ENCODE results near the gene ZNF438. TPM values are rescaled to one million over a fixed set of nuclear protein-coding genes. Genes with fewer than 3 reads are reported as not detected.

Gene ZNF438
- total and polyA plus RNA-seq, 2 of the 13 experiments (the other 11 are each of a cell fraction or from before 2014, with no cell fraction given), result 0.75 to 0.83 TPM

DNA sequence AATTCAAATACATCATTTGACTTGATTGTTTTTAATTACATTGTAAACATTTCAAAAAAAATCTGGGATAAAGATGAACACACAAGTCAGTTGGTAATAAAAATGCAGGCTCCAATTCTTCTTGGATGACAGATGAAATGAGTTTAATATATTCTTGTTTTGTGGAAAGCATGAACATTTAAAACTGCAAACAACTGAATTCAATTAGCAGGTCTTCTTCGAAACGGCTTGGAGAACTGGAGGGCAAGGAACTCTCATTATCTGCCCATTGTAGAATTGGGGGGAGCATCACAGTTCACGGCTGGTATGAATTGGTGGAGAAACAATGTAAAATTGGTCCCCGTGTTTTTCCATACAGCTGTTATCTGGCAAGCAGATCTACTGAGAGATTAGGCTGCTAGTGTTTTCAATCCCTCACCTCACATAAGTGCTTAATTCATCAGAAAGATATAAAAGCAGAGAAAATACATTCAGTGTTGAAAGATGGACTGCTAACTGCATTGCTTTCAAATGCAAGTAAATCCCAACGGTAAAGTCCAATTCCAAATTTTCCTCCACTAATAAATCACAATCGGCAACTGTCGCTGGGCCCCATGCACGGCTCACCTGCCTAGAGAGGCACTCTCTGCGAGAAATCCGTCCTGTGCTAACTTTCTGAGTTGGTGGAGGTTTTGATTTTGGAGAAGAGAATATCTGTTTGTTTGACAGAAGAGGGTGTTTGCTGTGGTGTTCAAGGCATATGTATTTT, 199.5 kb downstream of the ZNF438 start (continued):
- no peak for TF ChIP-seq DBP (CRISPR knock-in tag; IDR thresholded peaks at IDR 0.05; ENCODE audit: not compliant biosample characterization)
- TF ChIP-seq ZNF883 (CRISPR knock-in tag; IDR thresholded peaks at IDR 0.05; ENCODE audit: not compliant biosample characterization), result no peak
- no peak for TF ChIP-seq ATAD3A (CRISPR knock-in tag; IDR thresholded peaks at IDR 0.05)
- no peak for TF ChIP-seq ZNF225 (CRISPR knock-in tag; IDR thresholded peaks at IDR 0.05)
- TF ChIP-seq EEA1 (CRISPR knock-in tag; IDR thresholded peaks at IDR 0.05; ENCODE audit: borderline replicate concordance), result no peak
- no peak for TF ChIP-seq ZNF713 (CRISPR knock-in tag; IDR thresholded peaks at IDR 0.05)
- no peak for TF ChIP-seq NFYC (CRISPR knock-in tag; IDR thresholded peaks at IDR 0.05)
- no peak for TF ChIP-seq SOX6 (IDR thresholded peaks at IDR 0.05)
- no peak for TF ChIP-seq SOX6 (CRISPR knock-in tag; IDR thresholded peaks at IDR 0.05)
- no peak for TF ChIP-seq MXD4 (CRISPR knock-in tag; IDR thresholded peaks at IDR 0.05)
- TF ChIP-seq PRPF4 (IDR thresholded peaks at IDR 0.05; ENCODE audit: low read depth, low read length, poor library complexity, severe bottlenecking), result no peak
- TF ChIP-seq, protein P1, sequence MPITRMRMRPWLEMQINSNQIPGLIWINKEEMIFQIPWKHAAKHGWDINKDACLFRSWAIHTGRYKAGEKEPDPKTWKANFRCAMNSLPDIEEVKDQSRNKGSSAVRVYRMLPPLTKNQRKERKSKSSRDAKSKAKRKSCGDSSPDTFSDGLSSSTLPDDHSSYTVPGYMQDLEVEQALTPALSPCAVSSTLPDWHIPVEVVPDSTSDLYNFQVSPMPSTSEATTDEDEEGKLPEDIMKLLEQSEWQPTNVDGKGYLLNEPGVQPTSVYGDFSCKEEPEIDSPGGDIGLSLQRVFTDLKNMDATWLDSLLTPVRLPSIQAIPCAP (CRISPR knock-in tag; IDR thresholded peaks at IDR 0.05; ENCODE audit: low read depth), result no peak

DNA sequence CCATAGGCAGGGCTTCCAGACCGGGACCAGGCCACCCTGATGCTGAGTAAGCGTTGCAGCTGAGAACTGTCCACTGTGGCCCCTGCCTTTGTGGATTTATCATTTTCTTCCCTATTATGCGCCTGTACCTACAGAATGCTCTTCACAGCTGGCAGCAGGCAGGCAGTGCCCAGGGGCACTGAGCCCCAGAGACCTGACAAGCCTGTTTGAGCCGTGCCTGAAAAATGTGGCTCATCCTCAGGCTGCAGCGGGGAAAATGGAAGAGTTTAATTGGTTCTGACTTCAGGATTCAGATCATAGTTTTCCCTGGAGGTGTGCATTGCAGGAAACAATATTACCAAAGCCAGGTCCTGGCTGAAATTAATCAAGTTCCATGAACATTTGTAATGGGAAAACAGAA, 200.2 kb downstream of the ZNF438 start:
- Histone ChIP-seq H2AFZ (ENCODE audit: low read length) (no peak overlapping the region), H3K4me3 (replicated peaks in 1 of 3; ENCODE audit: insufficient read depth in 1 of 3, low read depth in 2 of 3, low read length in 3 of 3) (no peak overlapping the region), H3K79me2 (ENCODE audit: insufficient read depth, low read length) (no peaks in the 10 kb centered on the region), H3K4me1 (ENCODE audit: insufficient read depth, low read length) (no peaks in the 10 kb centered on the region), H3K27me3 (ENCODE audit: control insufficient read depth in 1 of 2, insufficient read depth in 2 of 2, low read length in 2 of 2) (peaks cover 1 to 55% of the 10 kb centered on the region in 2 experiments; a peak in 4 of 5 replicates), H4K20me1 (ENCODE audit: insufficient read depth, low read length) (no peaks in the 10 kb centered on the region), H3K4me2 (ENCODE audit: low read depth, low read length) (no peak overlapping the region), H3K27ac (ENCODE audit: extremely low read length, insufficient read depth, low read length) (no peak overlapping the region), H3K9ac (ENCODE audit: insufficient read depth, low read depth, low read length) (no peak overlapping the region), H3K9me3 (ENCODE audit: low read length) (no peaks in the 10 kb centered on the region), H3K36me3 (replicated peaks in 1 of 2; ENCODE audit: control insufficient read depth in 1 of 2, insufficient read depth in 2 of 2, low read length in 2 of 2) (no peaks in the 10 kb centered on the region)
- intact Hi-C loops (cut with micrococcal nuclease; ENCODE audit: unreplicated experiment), result no loop called here
- no TSS peak for BruUV-seq (replicated peaks)
- DNase-seq (ENCODE audit: low spot score) (no peak), ATAC-seq (no peak), FAIRE-seq (no peak)
- in situ Hi-C loops (cut with HindIII; ENCODE audit: extremely low pct_ligation_motif_present, low pct_unique_long_range_greater_than_20kb), result no loop called here
- ChIA-PET CTCF (ENCODE audit: low intra/inter-chr PET ratio, low total read pairs) (no interaction called here), POLR2A (no interaction called here)
- WGBS (ENCODE audit: low lambda C conversion rate), result 11% methylated on average over 5 of the region's 5 CpGs
- TF ChIP-seq EHMT2 (IDR thresholded peaks at IDR 0.05; ENCODE audit: borderline replicate concordance, low read depth, low read length) (no peak), ELF3 (CRISPR knock-in tag; IDR thresholded peaks at IDR 0.05) (no peak), ZNF552 (CRISPR knock-in tag; IDR thresholded peaks at IDR 0.05; ENCODE audit: borderline replicate concordance) (no peak), SMAD1 (CRISPR knock-in tag; IDR thresholded peaks at IDR 0.05; ENCODE audit: borderline replicate concordance, low read depth) (no peak), LBX2 (CRISPR knock-in tag; IDR thresholded peaks at IDR 0.05; ENCODE audit: borderline replicate concordance) (no peak), ZNF772 (CRISPR knock-in tag; IDR thresholded peaks at IDR 0.05) (no peak)
- TF ChIP-seq, protein P2, sequence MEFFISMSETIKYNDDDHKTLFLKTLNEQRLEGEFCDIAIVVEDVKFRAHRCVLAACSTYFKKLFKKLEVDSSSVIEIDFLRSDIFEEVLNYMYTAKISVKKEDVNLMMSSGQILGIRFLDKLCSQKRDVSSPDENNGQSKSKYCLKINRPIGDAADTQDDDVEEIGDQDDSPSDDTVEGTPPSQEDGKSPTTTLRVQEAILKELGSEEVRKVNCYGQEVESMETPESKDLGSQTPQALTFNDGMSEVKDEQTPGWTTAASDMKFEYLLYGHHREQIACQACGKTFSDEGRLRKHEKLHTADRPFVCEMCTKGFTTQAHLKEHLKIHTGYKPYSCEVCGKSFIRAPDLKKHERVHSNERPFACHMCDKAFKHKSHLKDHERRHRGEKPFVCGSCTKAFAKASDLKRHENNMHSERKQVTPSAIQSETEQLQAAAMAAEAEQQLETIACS (CRISPR knock-in tag; IDR thresholded peaks at IDR 0.05), result no peak

Measured in HepG2 (cell line).